GM18505 (cell line): ENCODE data around the gene IRGC.

ENCODE experiments used
- ATAC-seq: cut with Tn5 transposase; IDR thresholded peaks from one replicate; pipeline ENCODE4 v1.9.1; 2021; ENCODE audit not compliant: unreplicated experiment
- POLR2A ChIP-seq: IDR thresholded peaks from 4 replicates; pipeline ENCODE4 v1.6.1; 2011; ENCODE audit warnings: borderline replicate concordance; ENCODE audit not compliant: insufficient read depth, insufficient read length; ENCODE audit errors: extremely low read depth

Gene IRGC

GRCh38 chr19:43724896-43725295, 9.0 kb downstream of the IRGC start:
- no peak for TF ChIP-seq POLR2A
- no peak for ATAC-seq

DNA sequence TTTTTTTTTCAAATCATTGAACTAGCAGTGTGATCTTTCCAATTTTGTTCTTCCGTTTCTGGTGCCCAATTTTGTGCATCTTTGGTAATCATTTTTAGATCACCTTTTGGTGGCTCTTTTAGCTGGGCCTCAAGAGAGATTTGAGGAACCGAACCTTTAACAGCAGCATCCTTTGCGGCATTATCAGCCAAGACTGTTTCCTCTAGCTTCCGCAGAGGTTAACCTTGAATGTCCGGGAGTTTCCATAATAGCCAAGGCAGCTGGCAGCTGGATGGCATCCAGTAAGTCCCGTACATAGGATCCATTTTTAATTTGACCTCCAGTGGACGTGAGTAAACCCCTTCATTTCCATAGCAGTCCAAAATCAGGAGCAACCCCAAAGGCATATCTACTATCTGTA, 9.6 kb downstream of the IRGC start:
- no peak for TF ChIP-seq POLR2A
- ATAC-seq, result no peak

DNA sequence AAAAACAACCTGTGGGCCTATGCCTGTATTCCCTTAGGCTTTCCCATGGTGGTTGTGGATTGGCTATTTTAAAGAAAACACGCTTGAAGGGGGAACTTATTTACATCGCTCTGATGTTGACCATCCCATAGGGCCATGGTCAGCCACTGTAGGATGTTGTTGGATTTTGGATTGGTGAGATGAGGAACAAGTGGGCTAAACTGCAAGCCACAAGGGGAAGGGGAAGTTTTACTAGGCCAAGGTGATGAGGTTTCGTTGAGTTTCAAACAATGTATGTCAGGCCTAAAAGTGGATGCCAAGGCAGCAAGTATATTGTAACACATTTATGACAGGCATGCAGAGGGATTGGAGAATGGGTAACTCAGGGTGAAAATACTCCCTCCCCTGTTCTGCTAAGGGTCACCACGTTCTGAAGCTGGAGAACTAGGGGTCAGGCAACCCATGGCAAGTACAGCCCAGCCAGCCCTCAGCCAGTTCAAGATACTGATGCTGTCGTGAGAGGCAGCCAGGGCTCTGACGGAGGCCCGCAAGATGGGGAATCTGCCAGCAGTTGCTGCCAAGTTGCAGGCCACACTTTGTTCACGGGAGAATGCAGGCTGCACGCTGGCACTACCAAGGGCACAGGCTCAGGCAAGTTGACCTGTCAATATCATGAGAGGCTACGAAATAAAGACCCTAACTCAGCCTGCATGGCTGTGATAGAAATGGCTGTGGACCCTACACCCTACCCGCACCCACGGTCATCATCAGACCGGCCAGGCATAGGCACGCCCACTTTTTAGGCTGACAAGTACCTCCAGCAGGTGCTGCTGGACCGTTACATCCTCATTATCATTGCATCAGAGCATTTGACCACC, 11.1 kb downstream of the IRGC start:
- no peak for TF ChIP-seq POLR2A
- no peak for ATAC-seq

DNA sequence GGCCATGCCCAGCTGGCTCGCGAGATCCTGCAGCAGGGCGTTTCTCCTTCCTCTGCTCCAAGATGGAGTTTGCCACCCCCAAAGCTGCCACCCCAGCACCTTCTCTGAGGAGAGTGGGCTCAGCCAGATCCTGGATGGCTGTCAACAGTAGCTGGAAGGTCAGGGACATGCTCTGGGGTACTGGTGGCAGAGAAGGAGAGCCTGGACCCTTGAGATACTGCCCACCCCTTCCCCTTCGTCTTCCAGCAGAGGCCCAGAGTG, 11.6 kb downstream of the IRGC start:
- TF ChIP-seq POLR2A, result no peak
- no peak for ATAC-seq

GRCh38 chr19:43729919-43730318, 14.0 kb downstream of the IRGC start:
- no peak for TF ChIP-seq POLR2A
- no peak for ATAC-seq

DNA sequence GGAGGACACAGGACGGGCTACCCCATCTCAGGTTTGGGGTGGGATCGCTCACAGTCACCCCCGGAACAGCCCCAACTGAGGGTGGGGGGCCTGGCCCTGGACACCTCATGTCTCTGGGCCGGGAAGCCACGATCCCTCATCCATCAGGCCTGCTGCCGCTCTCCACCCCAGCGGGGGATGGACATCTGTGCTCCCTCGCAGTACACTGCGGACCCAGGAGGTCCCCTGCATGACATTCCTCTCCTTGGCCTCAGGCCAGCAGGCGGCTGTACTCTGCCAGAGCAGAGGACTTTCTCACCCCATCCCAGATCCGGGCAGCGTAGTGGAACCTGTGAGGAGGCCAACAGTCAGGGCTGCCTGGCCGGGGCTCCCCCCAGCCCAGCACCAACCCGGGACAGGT, 15.5 kb downstream of the IRGC start:
- TF ChIP-seq POLR2A, result no peak
- ATAC-seq, result no peak

- TF ChIP-seq POLR2A, result no peak
- ATAC-seq, result no peak
Measured at GRCh38 chr19:43731846-43732245, 16.0 kb downstream of the IRGC start.

- ATAC-seq, result no peak
- no peak for TF ChIP-seq POLR2A
Measured at GRCh38 chr19:43735013-43735412, 19.1 kb downstream of the IRGC start.

DNA sequence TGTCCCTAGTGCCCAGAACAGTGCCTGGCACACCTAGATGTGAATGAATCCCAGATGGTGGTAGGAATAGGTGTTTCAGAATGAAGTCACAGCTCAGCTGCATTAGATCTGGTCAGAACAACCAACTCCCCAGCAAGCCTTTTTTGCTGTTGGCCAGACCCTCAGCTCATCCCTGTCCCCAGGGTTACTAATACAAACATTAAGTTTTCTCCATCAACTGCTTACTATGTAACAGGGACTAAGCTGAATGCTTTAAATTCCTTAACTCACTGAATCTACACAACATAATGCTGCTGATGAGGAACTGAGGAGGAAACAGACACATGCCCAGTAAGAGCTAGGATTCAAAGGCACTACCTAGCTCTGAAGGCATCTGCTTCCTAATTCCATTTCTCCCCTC, 20.1 kb downstream of the IRGC start:
- ATAC-seq, result no peak
- no peak for TF ChIP-seq POLR2A

DNA sequence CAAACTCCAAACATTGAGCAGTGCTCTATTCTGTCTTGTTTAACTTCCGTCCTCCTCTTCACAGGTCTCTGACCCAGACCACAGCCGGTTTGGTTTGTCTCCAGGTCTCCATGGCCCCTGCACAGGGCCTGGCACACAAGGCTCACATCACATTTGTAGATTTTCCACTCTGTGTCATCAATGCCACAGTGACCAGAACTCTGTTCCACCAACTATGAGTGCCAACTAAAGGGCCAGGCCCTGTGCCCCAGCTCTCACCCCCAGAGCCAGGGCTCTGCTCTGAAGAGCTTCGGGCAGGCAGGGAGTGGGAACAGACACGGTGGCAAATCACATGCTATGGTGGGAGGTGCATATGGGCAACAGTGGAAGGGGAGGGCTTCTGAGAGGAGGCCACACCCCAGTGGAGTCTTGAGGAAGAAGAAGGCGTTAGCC, 22.9 kb downstream of the IRGC start:
- no peak for ATAC-seq
- TF ChIP-seq POLR2A, result no peak

DNA sequence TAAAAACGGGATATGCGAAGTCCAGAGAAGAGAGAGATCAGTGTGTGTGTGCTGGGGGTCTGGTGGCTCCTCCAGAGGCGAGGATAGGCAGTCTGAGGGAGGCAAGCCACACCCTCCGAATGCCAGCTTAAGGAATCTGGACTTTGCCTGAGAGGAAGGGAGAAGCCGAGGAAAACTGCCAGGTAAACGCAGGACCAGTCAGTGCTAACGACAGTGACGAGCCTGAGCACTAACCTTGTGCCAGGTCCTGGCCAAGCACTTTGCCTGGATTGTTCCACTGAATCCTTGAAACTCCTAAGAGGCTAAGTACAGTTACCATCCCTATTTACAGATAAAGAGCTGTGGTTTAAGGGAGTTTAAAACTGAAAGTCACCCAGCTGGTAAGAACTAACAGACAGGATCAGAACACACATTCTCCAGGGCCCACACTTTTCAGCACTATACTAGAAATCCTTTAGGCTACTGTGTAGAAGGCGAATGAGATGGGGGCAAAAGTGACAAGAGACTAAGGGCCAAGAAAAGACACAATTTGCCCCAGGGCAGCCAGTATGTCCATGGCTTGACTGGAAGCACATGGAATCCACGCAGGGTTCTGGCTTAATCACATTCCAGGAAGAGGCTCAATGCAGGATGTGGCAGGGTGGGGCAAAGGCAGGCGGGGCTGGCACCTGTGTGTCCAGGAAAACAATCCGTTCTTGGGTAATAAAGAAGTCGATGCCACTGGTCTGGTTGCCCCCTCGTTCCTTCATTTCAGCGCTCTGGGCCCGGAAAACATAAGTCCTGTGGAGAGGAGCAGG, 23.8 kb downstream of the IRGC start:
- no peak for TF ChIP-seq POLR2A
- no peak for ATAC-seq

DNA sequence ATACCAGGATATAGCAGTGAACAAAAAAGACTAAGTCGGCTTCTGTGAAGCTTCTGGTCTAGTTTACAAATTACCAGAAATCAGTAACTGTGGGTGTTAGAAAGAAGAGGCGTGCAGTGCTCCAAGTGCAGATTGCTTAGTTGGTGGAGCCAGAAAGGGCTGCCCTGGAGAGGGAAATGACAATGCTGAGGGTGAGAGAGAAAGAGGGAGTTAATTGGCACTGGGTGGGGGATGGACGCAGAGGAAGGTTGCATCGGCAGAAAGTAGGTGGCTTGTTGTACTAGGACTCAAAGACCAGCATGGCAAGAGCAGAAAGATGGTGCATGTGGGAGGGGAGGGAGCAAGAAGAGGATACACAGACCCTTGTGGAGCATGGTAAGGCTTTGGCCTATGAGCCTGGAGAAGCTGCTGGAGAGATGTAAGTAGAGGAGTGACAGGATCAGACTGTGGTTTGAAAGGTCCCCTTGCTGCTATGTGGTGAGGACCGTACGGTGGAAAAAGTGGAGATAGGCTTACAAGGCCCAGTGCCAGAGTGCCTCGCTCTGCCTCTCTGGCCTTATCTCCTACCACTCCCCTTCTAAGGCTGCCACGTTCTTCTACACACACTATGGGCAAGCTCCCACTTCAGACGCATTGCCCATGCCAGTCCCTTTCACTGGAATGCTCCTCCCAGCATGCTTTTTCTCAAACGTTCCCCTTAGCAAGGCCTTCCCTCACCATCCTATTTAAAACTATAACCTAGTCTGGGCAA, 25.4 kb downstream of the IRGC start:
- no peak for ATAC-seq
- TF ChIP-seq POLR2A, result no peak

- no peak for ATAC-seq
- no peak for TF ChIP-seq POLR2A
Measured at GRCh38 chr19:43743059-43743458, 27.2 kb downstream of the IRGC start.
